HEK293 (cell line): ENCODE data around the gene SNRPD3.
"Not testable (repeated sequence)": the region's sequence is repeated elsewhere in the genome, so short reads cannot be mapped to it uniquely, and the experiment has no call there.

Source experiments
- CTCF ChIP-seq: fragments of 450-650 bp; formaldehyde crosslinking; IDR thresholded peaks from 2 replicates; pipeline ENCODE4 v1.5.1; 2016; ENCODE audit warnings: missing biosample characterization, missing genetic modification characterization
- HOXA7 ChIP-seq: sonication (generic); formaldehyde crosslinking; IDR thresholded peaks from 2 replicates; pipeline ENCODE4 v1.8.1; 2022; ENCODE audit warnings: missing genetic modification reagents, borderline replicate concordance
- KLF16 ChIP-seq: fragments of 450-650 bp; formaldehyde crosslinking; IDR thresholded peaks from 2 replicates; pipeline ENCODE4 v1.5.1; 2017; ENCODE audit warnings: missing biosample characterization, missing genetic modification characterization
- OSR2 ChIP-seq: fragments of 450-650 bp; formaldehyde crosslinking; IDR thresholded peaks from 2 replicates; pipeline ENCODE4 v1.5.1; 2016; ENCODE audit warnings: missing biosample characterization, missing genetic modification characterization
- PATZ1 ChIP-seq: fragments of 450-650 bp; formaldehyde crosslinking; IDR thresholded peaks from 2 replicates; pipeline ENCODE4 v1.5.1; 2016; ENCODE audit warnings: missing biosample characterization, missing genetic modification characterization
- PRDM1 ChIP-seq: fragments of 450-650 bp; formaldehyde crosslinking; IDR thresholded peaks from 2 replicates; pipeline ENCODE4; 2016; ENCODE audit warnings: missing biosample characterization, missing genetic modification characterization
- TCF7L2 ChIP-seq: IDR thresholded peaks from 2 replicates; pipeline ENCODE4 v1.6.1; 2011; ENCODE audit warnings: low read depth, mild to moderate bottlenecking, inconsistent platforms, low read length, moderate library complexity, borderline replicate concordance
- ZBTB49 ChIP-seq: fragments of 450-650 bp; formaldehyde crosslinking; IDR thresholded peaks from 2 replicates; pipeline ENCODE4 v1.5.1; 2016; ENCODE audit warnings: missing biosample characterization, missing genetic modification characterization, low read depth
- ZBTB8A ChIP-seq: fragments of 450-650 bp; formaldehyde crosslinking; IDR thresholded peaks from 2 replicates; pipeline ENCODE4 v1.5.1; 2016; ENCODE audit warnings: missing biosample characterization, missing genetic modification characterization
- ZNF426 ChIP-seq: fragments of 450-650 bp; formaldehyde crosslinking; IDR thresholded peaks from 2 replicates; pipeline ENCODE4 v1.5.1; 2017; ENCODE audit warnings: missing biosample characterization, missing genetic modification characterization, mild to moderate bottlenecking, inconsistent platforms, moderate library complexity
- ZNF670 ChIP-seq: fragments of 450-650 bp; formaldehyde crosslinking; IDR thresholded peaks from 2 replicates; pipeline ENCODE4 v1.5.1; 2016; ENCODE audit warnings: missing biosample characterization, missing genetic modification characterization, low read depth
- ZNF704 ChIP-seq: fragments of 450-650 bp; formaldehyde crosslinking; IDR thresholded peaks from 2 replicates; pipeline ENCODE4 v1.5.1; 2016; ENCODE audit warnings: missing biosample characterization, missing genetic modification characterization
- ZNF785 ChIP-seq: fragments of 450-650 bp; formaldehyde crosslinking; IDR thresholded peaks from 2 replicates; pipeline ENCODE4 v1.5.1; 2016; ENCODE audit warnings: missing biosample characterization, missing genetic modification characterization

GRCh38 chr22:24614794-24615193 lies 59.0 kb downstream of the SNRPD3 start:
- not testable (repeated sequence) for TF ChIP-seq HOXA7 (CRISPR knock-in tag); CTCF (tag by site-specific recombination); KLF16 (tag by site-specific recombination); ZNF785; ZNF704; TCF7L2; PRDM1 (tag by site-specific recombination); PATZ1 (tag by site-specific recombination); ZNF426; OSR2; ZNF670 (tag by site-specific recombination); ZBTB49; ZBTB8A (tag by site-specific recombination)
